Pons (tissue), 1 donor: ENCODE measurements around the gene UTS2B.

Source experiments
- DNase-seq: peaks from one replicate; pipeline ENCODE4 v3.0.0-alpha.2; 2016; ENCODE audit warnings: low spot score

Gene UTS2B, protein sequence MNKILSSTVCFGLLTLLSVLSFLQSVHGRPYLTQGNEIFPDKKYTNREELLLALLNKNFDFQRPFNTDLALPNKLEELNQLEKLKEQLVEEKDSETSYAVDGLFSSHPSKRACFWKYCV

DNA sequence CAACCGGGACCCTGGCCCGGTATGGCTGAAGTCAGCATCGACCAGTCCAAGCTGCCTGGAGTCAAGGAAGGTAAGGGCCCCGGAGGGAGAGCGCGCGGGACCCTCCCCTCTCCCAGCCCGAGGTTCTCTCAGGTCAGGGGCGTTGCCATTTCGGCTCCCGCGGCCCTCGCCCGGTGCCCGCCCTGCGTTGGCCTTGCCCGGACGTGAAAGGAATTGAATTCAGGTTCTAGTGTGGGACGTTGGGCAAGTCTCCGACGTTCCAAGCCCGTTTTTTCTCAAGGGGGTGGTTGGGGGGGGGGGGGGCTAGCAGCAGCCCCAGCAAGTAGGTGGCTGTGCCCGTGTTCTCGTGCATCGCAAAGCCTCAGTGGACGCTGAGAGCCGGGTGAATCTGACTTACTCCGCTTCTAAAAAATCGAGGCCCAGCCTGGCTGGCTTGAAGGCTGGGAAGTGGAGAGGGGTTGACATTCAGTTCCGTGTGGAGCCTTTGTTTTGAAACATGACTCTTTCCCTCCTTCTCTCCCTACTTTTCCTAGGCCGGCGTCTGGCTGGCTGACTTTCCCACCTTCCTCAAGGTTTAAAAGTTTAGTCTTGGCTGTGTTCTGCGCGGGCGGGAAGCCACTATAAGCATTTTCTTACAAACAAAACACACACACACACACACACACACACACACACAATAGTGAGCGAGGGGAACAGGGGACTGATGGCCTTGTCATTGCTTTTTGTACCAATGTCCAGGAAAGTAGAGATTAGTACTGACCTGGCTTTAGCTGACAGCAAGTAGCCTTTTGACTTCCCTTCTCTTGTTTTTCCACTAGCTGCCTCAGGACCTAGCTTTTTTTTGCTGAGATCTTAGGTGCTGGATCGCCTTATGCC lies at the start of gene UTS2B:
TSS of gene UTS2B (minus strand) at position 873 of the 876 bp plus-strand sequence. CDS start 48,337 bp downstream, outside the sequence.
- peak; percentile 40 for DNase-seq

DNA sequence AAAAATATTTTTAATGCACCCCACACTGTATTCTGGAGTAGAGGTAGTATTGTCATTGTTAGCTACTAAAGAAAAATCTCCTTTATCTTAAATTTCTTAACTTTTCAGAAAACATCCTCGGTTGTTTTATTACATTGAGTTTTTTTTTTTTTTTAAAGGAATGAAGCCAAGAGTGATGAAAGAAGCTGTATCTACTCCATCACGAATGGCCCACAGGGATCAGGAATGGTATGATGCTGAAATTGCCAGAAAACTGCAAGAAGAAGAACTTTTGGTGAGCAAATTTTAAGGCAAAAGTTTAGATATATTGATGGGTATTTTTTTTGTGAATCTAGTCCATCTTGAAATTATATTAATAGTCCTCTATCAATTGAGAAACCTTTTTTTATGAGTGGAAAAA lies 49.7 kb upstream of the UTS2B start:
- no peak for DNase-seq

GRCh38 chr3:191379446-191379845 lies 49.1 kb upstream of the UTS2B start:
- no peak for DNase-seq

- DNase-seq: peak; percentile 35
Observed at GRCh38 chr3:191378142-191378812, 48.0 kb upstream of the UTS2B start.

DNA sequence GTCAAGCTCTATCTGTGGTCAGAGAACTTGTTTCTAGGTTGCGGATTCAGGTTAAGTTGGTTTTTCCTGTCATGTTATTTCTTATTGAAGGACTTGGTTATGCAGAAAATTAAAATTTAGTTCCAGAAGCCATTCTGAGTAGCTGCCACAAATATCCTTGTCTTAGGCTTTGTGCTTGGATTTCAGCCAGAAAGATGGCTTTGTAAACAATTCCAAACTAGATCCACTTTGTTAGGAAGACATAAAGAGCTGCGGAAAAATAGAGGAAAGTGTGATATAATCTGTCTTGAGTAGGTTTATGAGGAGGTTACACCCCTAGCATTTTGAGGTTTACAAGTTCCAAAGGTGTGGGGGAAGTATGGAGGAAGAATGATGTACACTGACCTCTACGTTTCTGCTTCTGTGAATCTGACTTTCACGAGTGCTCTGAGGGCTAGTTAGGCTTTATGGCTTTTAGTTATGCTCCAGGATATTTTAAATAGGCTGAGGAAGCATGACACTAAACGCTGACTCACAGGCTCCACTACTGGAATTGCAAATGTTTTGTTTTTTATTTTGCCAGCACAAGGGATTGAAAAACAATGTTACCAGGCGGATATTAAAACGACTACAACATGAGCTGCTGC lies 46.3 kb upstream of the UTS2B start:
- peak; percentile 38 for DNase-seq

GRCh38 chr3:191373327-191373726 lies 43.0 kb upstream of the UTS2B start:
- DNase-seq: no peak

DNA sequence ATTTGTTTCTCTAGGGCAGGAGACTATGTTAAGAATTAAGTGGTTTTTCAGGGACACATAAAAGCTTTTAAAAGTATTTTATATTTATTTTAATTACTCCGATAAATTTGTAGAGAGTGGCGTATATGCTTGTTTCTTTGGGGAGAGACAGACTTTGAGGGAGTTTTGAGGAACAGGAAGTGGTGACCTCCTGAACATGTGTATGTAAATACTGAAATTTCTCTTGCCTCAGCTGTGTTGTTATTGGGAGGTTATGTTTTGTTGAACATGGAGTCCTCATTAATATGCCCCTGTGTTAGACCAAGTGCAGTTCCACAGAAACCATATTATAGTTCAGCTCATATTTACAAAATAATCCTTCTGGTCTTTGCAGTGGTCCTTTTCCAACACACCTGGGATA lies 41.8 kb upstream of the UTS2B start:
- DNase-seq: no peak

DNA sequence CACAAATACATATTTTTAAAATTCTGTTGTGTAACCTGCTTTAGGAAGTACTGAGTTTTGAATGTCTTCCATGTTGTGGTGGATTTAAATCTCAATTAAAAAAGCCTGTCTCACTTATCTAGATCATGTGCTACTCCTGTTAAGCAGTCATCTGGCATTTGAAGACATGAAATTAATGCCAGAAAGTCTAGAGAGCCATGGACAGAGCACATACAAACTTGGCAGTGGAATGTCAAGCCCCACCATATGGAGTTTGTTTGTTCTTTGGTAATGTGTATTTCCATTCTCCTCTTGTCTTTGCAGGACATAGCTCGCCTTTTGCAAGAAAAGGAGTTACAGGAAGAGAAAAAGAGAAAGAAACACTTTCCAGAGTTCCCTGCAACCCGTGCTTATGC lies 39.3 kb upstream of the UTS2B start:
- DNase-seq: no peak

DNA sequence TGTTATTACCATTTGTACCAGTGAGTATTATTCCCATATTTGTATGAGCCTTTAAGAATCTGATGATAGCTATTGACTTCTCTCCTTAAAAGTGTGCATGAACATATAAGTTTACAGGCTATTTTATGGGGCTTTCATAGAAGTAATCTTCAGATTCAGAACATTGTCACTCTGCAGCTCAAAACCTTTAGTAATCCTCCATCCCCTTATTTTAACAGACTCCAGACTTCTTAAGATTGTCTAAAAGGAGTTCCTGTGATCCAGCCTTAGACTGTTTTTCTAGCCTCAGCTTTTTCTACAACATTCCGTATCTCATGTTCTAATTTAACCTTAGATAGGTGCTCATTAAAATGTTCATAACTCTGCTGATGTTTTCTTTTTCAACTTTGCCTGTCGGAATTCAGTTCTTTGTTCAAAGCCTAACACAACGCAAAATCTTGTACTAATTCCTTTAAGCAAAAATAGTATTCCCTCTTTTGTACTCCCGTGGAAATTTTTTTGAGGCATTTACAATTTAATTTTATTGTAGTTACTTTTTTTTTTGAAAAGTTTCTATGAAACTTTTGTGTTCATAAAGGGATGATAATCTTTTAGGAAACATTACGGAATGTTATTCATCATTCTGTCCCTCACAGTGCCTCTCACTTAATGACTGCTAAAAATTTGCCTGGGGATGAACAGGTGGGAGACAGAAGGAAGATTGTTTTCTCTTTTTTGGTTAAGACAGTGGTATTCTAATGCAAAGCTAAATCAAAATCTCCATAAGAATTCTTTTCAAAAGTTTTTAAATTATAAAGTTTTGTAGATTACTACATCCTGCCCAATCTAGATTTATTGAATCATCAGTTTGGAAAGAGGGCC lies 38.7 kb upstream of the UTS2B start:
- no peak for DNase-seq

GRCh38 chr3:191366675-191367074 lies 36.3 kb upstream of the UTS2B start:
- DNase-seq: no peak

DNA sequence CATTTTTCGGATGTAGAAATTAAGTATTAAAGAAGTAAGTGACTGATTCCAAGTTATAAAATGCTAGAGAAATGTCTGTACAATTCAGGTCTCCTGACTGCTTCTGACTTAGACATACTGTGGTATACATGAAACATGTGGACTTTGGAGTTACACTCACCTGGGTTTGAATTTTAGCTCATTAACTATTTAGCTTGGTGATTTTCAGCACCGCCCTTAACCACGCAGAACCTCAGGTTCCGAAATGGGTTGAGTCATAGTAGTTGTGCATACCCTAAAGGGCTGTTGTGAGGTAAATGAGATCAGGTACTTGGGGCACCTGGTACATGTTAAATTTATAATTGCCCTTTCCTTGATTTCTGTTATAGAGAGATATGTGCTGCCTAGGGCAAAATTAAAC lies 32.9 kb upstream of the UTS2B start:
- no peak for DNase-seq

GRCh38 chr3:191362524-191363090 lies 32.3 kb upstream of the UTS2B start:
- peak; percentile 53 for DNase-seq

DNA sequence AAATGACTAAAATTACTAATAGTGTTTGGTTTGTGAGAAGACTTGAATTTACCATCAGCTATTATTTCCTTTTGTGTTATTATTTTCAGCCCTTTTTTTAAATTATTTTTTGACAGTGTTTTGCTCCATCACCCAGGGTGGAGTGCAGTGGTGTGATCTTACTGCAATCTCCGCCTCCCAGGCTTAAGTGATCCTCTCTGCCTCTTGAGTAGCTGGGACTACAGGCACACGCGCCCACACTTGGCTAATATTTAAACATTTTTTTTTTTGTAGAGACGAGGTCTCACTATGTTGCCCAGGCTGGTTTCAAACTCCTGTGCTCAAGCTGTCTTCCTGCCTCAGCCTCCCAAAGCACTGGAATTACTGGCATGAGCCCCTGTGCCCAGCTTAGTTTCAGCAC lies 31.7 kb upstream of the UTS2B start:
- no peak for DNase-seq

DNA sequence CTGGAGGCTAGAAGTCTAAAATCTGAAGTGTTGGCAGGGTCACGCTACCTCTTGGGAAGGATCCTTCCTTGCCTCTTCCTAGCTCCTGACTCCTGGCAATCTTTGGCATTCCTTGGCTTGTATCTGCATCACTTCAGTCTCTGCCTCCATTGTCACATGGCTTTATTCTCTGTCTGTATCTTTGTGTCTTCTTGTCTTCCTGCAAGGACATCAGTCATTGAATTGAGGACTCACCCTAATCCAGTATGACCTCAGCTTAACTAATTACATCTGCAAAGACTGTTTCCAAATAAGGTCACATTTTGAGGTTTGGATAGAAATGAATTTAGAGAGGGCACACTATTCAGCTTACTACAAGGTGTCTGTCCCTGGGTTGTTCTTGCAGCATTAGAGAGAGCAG lies 31.1 kb upstream of the UTS2B start:
- no peak for DNase-seq

DNA sequence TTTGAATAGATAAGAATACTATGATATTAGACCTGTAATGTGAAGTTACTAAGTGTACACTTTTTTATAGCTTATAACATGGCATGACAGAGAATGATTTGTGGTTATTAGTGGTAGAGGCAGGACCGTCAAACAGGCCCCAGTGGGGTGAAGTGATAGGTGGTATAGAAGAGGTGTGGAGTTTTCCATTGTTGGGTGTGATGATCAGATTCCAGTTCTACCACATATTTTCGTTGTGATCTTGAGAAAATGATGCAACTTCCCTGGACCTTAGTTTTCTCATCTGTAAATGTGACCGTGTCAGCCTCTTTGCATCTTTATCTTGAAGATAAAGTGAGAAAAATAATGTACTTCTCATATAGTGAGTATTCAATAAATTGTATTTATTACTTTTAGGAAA lies 30.3 kb upstream of the UTS2B start:
- no peak for DNase-seq

DNA sequence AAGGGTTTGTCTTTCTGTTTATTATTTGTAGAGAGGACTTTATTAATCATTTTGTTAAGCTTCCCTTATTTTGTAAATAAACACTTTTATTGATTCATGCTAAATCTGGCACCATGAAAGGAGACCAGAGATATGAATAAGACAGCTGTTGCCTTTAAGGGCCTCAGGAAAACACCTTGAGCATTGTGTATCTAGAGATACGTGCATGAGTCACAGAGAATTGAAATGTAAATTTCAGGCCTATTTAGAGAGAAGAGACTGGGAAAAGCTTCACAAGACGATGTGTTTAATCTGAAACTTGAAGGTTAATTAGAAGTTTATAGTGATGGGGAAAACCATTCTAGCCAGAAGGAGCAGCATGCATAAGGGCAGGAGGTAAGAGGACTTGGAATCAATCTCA lies 28.6 kb upstream of the UTS2B start:
- DNase-seq: no peak

- DNase-seq: no peak
Observed at GRCh38 chr3:191357909-191358308, 27.6 kb upstream of the UTS2B start.

- no peak for DNase-seq
Observed at GRCh38 chr3:191356631-191357439, 26.5 kb upstream of the UTS2B start.

GRCh38 chr3:191355406-191355805 lies 25.1 kb upstream of the UTS2B start:
- DNase-seq: no peak

DNA sequence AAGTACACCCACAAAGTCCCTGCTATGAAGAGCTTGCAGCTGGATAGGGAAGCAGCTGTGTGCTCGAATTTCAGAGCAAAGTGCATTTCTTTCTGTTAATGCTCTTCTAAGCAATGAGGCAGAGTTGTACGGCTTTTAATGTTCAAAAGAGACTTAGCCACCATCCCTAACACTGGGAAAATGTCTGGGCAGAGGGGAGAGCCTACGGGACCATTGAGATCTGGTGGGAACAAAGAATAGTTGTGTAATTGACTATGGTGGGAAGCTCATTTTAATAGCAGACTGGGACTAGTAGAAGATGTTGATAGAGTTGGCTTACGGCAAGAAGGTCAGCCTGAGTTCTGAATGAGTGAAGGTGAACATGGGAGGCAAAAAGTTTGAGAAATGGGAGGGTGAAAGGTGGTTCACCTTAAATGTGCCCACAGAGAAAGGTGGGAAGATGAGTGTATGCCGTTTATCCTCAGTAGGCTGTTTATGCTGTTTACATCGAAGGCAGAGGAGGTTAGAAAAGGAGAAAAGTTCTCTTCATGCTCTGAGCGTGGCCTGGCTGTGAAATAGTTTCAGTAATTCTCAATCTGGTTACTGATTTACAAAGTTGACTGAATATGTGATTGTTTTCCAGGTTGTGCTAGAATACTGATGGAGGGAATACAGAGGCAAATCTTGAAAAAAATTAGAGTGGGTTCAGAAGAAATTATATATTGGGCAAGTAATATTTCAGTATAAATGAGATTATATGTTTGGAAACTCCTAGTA lies 22.9 kb upstream of the UTS2B start:
- no peak for DNase-seq
